ENCODE results near the gene BCAR1. TPM values are rescaled to one million over a fixed set of nuclear protein-coding genes. Genes with fewer than 3 reads are reported as not detected.
A peak's percentile ranks its signal among the peaks of the same experiment; 100 is the strongest.

BCAR1 gene
- total RNA-seq, 1 donor = 75.3 TPM

GRCh38 chr16:75256696-75257343 is 5.4 kb upstream of the BCAR1 start:
- H4K20me1 ChIP-seq (ENCODE audit: insufficient read depth, low read length) = peaks cover 88% of the 10 kb centered on the region
- no peak for TF ChIP-seq CTCF (IDR thresholded peaks at IDR 0.05; ENCODE audit: extremely low read depth, low read depth, low read length)
- DNase-seq (ENCODE audit: insufficient read length, low spot score, missing footprints) = peak; percentile 98

GRCh38 chr16:75256059-75256571 is 4.7 kb upstream of the BCAR1 start:
- no peak for TF ChIP-seq CTCF (IDR thresholded peaks at IDR 0.05; ENCODE audit: extremely low read depth, low read depth, low read length)
- DNase-seq (ENCODE audit: insufficient read length, low spot score, missing footprints) = peak; percentile 97
- H3K27me3 ChIP-seq (ENCODE audit: insufficient read depth, low read length) = no peaks in the 10 kb centered on the region
- no peak overlapping the region for H3K4me3 ChIP-seq (ENCODE audit: insufficient read depth, low read length)
- peaks cover 3% of the 10 kb centered on the region for H3K36me3 ChIP-seq (ENCODE audit: insufficient read depth, low read length)
- H3K4me1 ChIP-seq (ENCODE audit: insufficient read depth, low read length) = peaks cover 62% of the 10 kb centered on the region
- H3K27ac ChIP-seq (ENCODE audit: low read depth, low read length) = peak overlapping the region; percentile 79
- no peak overlapping the region for H2AFZ ChIP-seq (ENCODE audit: low read length)
- H3K9me3 ChIP-seq (ENCODE audit: low read depth, low read length) = no peaks in the 10 kb centered on the region
- peaks cover 94% of the 10 kb centered on the region for H3K79me2 ChIP-seq (ENCODE audit: insufficient read depth, low read length)
- peaks cover 82% of the 10 kb centered on the region for H4K20me1 ChIP-seq (ENCODE audit: insufficient read depth, low read length)
- peak overlapping the region; percentile 51 for H3K4me2 ChIP-seq (ENCODE audit: insufficient read depth, low read length)

More at GRCh38 chr16:75256696-75257343, 5.4 kb upstream of the BCAR1 start:
- H3K36me3 ChIP-seq (ENCODE audit: insufficient read depth, low read length) = peaks cover 3% of the 10 kb centered on the region
- no peaks in the 10 kb centered on the region for H3K9me3 ChIP-seq (ENCODE audit: low read depth, low read length)
- peak overlapping the region; percentile 79 for H3K27ac ChIP-seq (ENCODE audit: low read depth, low read length)
- peaks cover 98% of the 10 kb centered on the region for H3K79me2 ChIP-seq (ENCODE audit: insufficient read depth, low read length)
- H3K4me2 ChIP-seq (ENCODE audit: insufficient read depth, low read length) = peak overlapping the region; percentile 51
- H3K27me3 ChIP-seq (ENCODE audit: insufficient read depth, low read length) = no peaks in the 10 kb centered on the region
- H3K4me1 ChIP-seq (ENCODE audit: insufficient read depth, low read length) = peaks cover 64% of the 10 kb centered on the region
- H3K4me3 ChIP-seq (ENCODE audit: insufficient read depth, low read length) = peak overlapping the region; percentile 33
- H2AFZ ChIP-seq (ENCODE audit: low read length) = no peak overlapping the region

GRCh38 chr16:75254359-75254837 is 3.0 kb upstream of the BCAR1 start:
- no peaks in the 10 kb centered on the region for H3K36me3 ChIP-seq (ENCODE audit: insufficient read depth, low read length)
- peak overlapping the region; percentile 87 for H3K27ac ChIP-seq (ENCODE audit: low read depth, low read length)
- H3K4me3 ChIP-seq (ENCODE audit: insufficient read depth, low read length) = peak overlapping the region; percentile 1
- no peak for TF ChIP-seq CTCF (IDR thresholded peaks at IDR 0.05; ENCODE audit: extremely low read depth, low read depth, low read length)
- peaks cover 83% of the 10 kb centered on the region for H4K20me1 ChIP-seq (ENCODE audit: insufficient read depth, low read length)
- no peaks in the 10 kb centered on the region for H3K9me3 ChIP-seq (ENCODE audit: low read depth, low read length)
- peak overlapping the region; percentile 69 for H3K4me2 ChIP-seq (ENCODE audit: insufficient read depth, low read length)
- H3K27me3 ChIP-seq (ENCODE audit: insufficient read depth, low read length) = no peaks in the 10 kb centered on the region
- peaks cover 71% of the 10 kb centered on the region for H3K4me1 ChIP-seq (ENCODE audit: insufficient read depth, low read length)
- peaks cover 95% of the 10 kb centered on the region for H3K79me2 ChIP-seq (ENCODE audit: insufficient read depth, low read length)
- no peak overlapping the region for H2AFZ ChIP-seq (ENCODE audit: low read length)
- DNase-seq (ENCODE audit: insufficient read length, low spot score, missing footprints) = peak; percentile 98
